Measurements from ENCODE around the gene IQGAP1. TPM values are rescaled to one million over a fixed set of nuclear protein-coding genes. Genes with fewer than 3 reads are reported as not detected.

IQGAP1 gene
- total RNA-seq, 1 donor from 2014 or later, result 178 TPM

- no peak for TF ChIP-seq CTCF (IDR thresholded peaks at IDR 0.05)
- no peak for DNase-seq (ENCODE audit: extremely low spot score, unreplicated experiment)
- Mint-ChIP-seq H3K27me3 (ENCODE audit: unreplicated experiment) (no peaks in the 10 kb centered on the region), H3K27ac (ENCODE audit: unreplicated experiment) (no peak overlapping the region), H3K4me1 (ENCODE audit: unreplicated experiment) (no peaks in the 10 kb centered on the region), H3K9me3 (ENCODE audit: unreplicated experiment) (no peaks in the 10 kb centered on the region), H3K36me3 (ENCODE audit: unreplicated experiment) (no peaks in the 10 kb centered on the region), H3K4me3 (ENCODE audit: unreplicated experiment) (no peak overlapping the region)
Measured at GRCh38 chr15:90375071-90375470, 13.0 kb upstream of the IQGAP1 start.

- no peak overlapping the region for H3K4me3 Mint-ChIP-seq (ENCODE audit: unreplicated experiment)
- H3K4me1 Mint-ChIP-seq (ENCODE audit: unreplicated experiment), result no peaks in the 10 kb centered on the region
- no peak for DNase-seq (ENCODE audit: extremely low spot score, unreplicated experiment)
- no peaks in the 10 kb centered on the region for H3K9me3 Mint-ChIP-seq (ENCODE audit: unreplicated experiment)
- TF ChIP-seq CTCF (IDR thresholded peaks at IDR 0.05), result no peak
- H3K36me3 Mint-ChIP-seq (ENCODE audit: unreplicated experiment), result no peaks in the 10 kb centered on the region
- no peak overlapping the region for H3K27ac Mint-ChIP-seq (ENCODE audit: unreplicated experiment)
- no peaks in the 10 kb centered on the region for H3K27me3 Mint-ChIP-seq (ENCODE audit: unreplicated experiment)
Measured at GRCh38 chr15:90376789-90377188, 11.3 kb upstream of the IQGAP1 start.

GRCh38 chr15:90379263-90379662 lies 8.8 kb upstream of the IQGAP1 start:
- TF ChIP-seq CTCF (IDR thresholded peaks at IDR 0.05), result no peak
- no peaks in the 10 kb centered on the region for H3K27me3 Mint-ChIP-seq (ENCODE audit: unreplicated experiment)

GRCh38 chr15:90381515-90381914 lies 6.5 kb upstream of the IQGAP1 start:
- Mint-ChIP-seq H3K27me3 (ENCODE audit: unreplicated experiment) (no peaks in the 10 kb centered on the region), H3K36me3 (ENCODE audit: unreplicated experiment) (no peaks in the 10 kb centered on the region), H3K4me1 (ENCODE audit: unreplicated experiment) (no peaks in the 10 kb centered on the region), H3K9me3 (ENCODE audit: unreplicated experiment) (no peaks in the 10 kb centered on the region), H3K4me3 (ENCODE audit: unreplicated experiment) (no peak overlapping the region), H3K27ac (ENCODE audit: unreplicated experiment) (no peak overlapping the region)
- no peak for TF ChIP-seq CTCF (IDR thresholded peaks at IDR 0.05)
- DNase-seq (ENCODE audit: extremely low spot score, unreplicated experiment), result no peak

More at GRCh38 chr15:90379263-90379662, 8.8 kb upstream of the IQGAP1 start:
- H3K36me3 Mint-ChIP-seq (ENCODE audit: unreplicated experiment), result no peaks in the 10 kb centered on the region
- H3K9me3 Mint-ChIP-seq (ENCODE audit: unreplicated experiment), result no peaks in the 10 kb centered on the region
- no peak for DNase-seq (ENCODE audit: extremely low spot score, unreplicated experiment)
- no peaks in the 10 kb centered on the region for H3K4me1 Mint-ChIP-seq (ENCODE audit: unreplicated experiment)
- H3K4me3 Mint-ChIP-seq (ENCODE audit: unreplicated experiment), result no peak overlapping the region
- H3K27ac Mint-ChIP-seq (ENCODE audit: unreplicated experiment), result no peak overlapping the region

GRCh38 chr15:90382320-90382719 lies 5.7 kb upstream of the IQGAP1 start:
- H3K9me3 Mint-ChIP-seq (ENCODE audit: unreplicated experiment), result no peaks in the 10 kb centered on the region
- H3K4me1 Mint-ChIP-seq (ENCODE audit: unreplicated experiment), result no peaks in the 10 kb centered on the region
- peak; percentile 2 for DNase-seq (ENCODE audit: extremely low spot score, unreplicated experiment)
- H3K4me3 Mint-ChIP-seq (ENCODE audit: unreplicated experiment), result no peak overlapping the region
- no peak for TF ChIP-seq CTCF (IDR thresholded peaks at IDR 0.05)
- H3K27me3 Mint-ChIP-seq (ENCODE audit: unreplicated experiment), result no peaks in the 10 kb centered on the region
- no peaks in the 10 kb centered on the region for H3K36me3 Mint-ChIP-seq (ENCODE audit: unreplicated experiment)
- no peak overlapping the region for H3K27ac Mint-ChIP-seq (ENCODE audit: unreplicated experiment)
